ENCODE measurements around the gene ZNF341. TPM values are rescaled to one million over a fixed set of nuclear protein-coding genes. Genes with fewer than 3 reads are reported as not detected.

The ZNF341 gene
- total and polyA plus RNA-seq, 2 experiments from 2014 or later = 4.3 to 6.1 TPM

DNA sequence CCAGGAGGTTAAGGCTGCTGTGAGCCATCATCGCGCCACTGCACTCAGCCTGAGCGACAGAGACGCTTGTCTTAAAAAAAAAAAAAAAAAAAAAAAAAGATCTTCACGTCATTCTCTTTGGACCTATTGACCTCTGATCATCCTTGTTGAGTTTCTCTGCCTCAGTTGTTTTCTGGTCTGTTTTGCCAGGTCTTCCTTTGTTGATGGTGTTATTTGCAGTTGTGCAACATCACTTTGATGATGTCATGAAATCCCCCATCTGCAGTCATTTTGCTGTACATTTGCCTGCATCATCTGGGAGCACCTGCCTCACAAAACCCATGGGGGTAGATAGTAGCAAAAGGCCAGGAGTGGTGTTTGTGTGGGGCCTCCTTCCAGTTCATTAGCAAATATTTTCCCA, 40.1 kb downstream of the ZNF341 start:
- Histone ChIP-seq H3K4me1 (ENCODE audit: insufficient read depth) (no peaks in the 10 kb centered on the region), H2AFZ (no peak overlapping the region), H3F3A (replicated peaks; ENCODE audit: low read depth) (no peaks in the 10 kb centered on the region), H3K79me2 (replicated peaks; ENCODE audit: insufficient read depth) (no peaks in the 10 kb centered on the region), H3K4me2 (no peak overlapping the region), H3K27me3 (ENCODE audit: insufficient read depth) (no peaks in the 10 kb centered on the region), H3K27ac (ENCODE audit: low read depth) (no peak overlapping the region), H3K36me3 (ENCODE audit: insufficient read depth) (no peaks in the 10 kb centered on the region), H4K20me1 (replicated peaks; ENCODE audit: insufficient read depth) (no peaks in the 10 kb centered on the region), H3K4me3 (no peak overlapping the region), H3K9me2 (ENCODE audit: insufficient read depth) (no peaks in the 10 kb centered on the region)
- Mint-ChIP-seq H3K9me3 (no peaks in the 10 kb centered on the region), H3K36me3 (ENCODE audit: low read depth) (0 out of 3 replicates have a peak, but pooled peaks cover 3% of the 10 kb centered on the region), H3K4me3 (no peak overlapping the region), H3K4me1 (peaks cover 6% of the 10 kb centered on the region), H3K27me3 (ENCODE audit: insufficient read depth, low read depth, poor library complexity) (no peaks in the 10 kb centered on the region), H3K27ac (no peak overlapping the region)
- no peak for ATAC-seq
- no peak for DNase-seq (ENCODE audit: low spot score)
- no peak for TF ChIP-seq ZNF462 (CRISPR knock-in tag; IDR thresholded peaks at IDR 0.05)
- TF ChIP-seq CTCF (conservative IDR thresholded peaks at IDR 0.05; ENCODE audit: low read depth in 2 of 2) = no peak
- no peak for TF ChIP-seq ZNF331 (CRISPR knock-in tag; IDR thresholded peaks at IDR 0.05; ENCODE audit: low read depth)
- TF ChIP-seq CREB1 (CRISPR knock-in tag; IDR thresholded peaks at IDR 0.05; ENCODE audit: low read depth) = no peak
- TF ChIP-seq EZH2 (IDR thresholded peaks at IDR 0.05; ENCODE audit: low read depth, unreplicated experiment) = no peak
- TF ChIP-seq STAT1 (IDR thresholded peaks at IDR 0.05; ENCODE audit: unreplicated experiment) = no peak
- TF ChIP-seq, protein P1, sequence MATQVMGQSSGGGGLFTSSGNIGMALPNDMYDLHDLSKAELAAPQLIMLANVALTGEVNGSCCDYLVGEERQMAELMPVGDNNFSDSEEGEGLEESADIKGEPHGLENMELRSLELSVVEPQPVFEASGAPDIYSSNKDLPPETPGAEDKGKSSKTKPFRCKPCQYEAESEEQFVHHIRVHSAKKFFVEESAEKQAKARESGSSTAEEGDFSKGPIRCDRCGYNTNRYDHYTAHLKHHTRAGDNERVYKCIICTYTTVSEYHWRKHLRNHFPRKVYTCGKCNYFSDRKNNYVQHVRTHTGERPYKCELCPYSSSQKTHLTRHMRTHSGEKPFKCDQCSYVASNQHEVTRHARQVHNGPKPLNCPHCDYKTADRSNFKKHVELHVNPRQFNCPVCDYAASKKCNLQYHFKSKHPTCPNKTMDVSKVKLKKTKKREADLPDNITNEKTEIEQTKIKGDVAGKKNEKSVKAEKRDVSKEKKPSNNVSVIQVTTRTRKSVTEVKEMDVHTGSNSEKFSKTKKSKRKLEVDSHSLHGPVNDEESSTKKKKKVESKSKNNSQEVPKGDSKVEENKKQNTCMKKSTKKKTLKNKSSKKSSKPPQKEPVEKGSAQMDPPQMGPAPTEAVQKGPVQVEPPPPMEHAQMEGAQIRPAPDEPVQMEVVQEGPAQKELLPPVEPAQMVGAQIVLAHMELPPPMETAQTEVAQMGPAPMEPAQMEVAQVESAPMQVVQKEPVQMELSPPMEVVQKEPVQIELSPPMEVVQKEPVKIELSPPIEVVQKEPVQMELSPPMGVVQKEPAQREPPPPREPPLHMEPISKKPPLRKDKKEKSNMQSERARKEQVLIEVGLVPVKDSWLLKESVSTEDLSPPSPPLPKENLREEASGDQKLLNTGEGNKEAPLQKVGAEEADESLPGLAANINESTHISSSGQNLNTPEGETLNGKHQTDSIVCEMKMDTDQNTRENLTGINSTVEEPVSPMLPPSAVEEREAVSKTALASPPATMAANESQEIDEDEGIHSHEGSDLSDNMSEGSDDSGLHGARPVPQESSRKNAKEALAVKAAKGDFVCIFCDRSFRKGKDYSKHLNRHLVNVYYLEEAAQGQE (IDR thresholded peaks at IDR 0.05; ENCODE audit: unreplicated experiment) = no peak
- no peak for TF ChIP-seq NANOG (IDR thresholded peaks at IDR 0.05; ENCODE audit: borderline replicate concordance)
- TF ChIP-seq POLR2AphosphoS5 (IDR thresholded peaks at IDR 0.05; ENCODE audit: low read depth) = no peak

Measured in GM23338 (cell line).